K562 (cell line): ENCODE data around the gene BCL3. TPM values are rescaled to one million over a fixed set of nuclear protein-coding genes. Genes with fewer than 3 reads are reported as not detected.

ENCODE experiments used
- CTBP1 ChIP-seq: fragments of 450-650 bp; IDR thresholded peaks from 2 replicates; pipeline ENCODE4 v1.6.1; 2016; ENCODE audit warnings: borderline replicate concordance
- LARP7 ChIP-seq: fragments of 450-650 bp; IDR thresholded peaks from 2 replicates; pipeline ENCODE4 v1.6.1; 2016
- NR2C2 ChIP-seq, 2 experiments: fragments of 200-800 bp in 1 of 2; sonication (Bioruptor generic) in 1 of 2; sonication (generic) in 1 of 2; formaldehyde crosslinking in 1 of 2; IDR thresholded peaks; 2 replicates each; pipeline versions ENCODE4 v1.6.1 to v1.8.0; 2016 to 2022; ENCODE audit warnings: mild to moderate bottlenecking in 1 of 2, missing compliant biosample characterization in 1 of 2, missing genetic modification characterization in 1 of 2, missing genetic modification reagents in 1 of 2
- PTRF ChIP-seq: fragments of 450-650 bp; IDR thresholded peaks from 2 replicates; pipeline ENCODE4 v1.6.1; 2016; ENCODE audit warnings: mild to moderate bottlenecking, missing genetic modification characterization, missing compliant biosample characterization
- RBM15 ChIP-seq: fragments of 200-400 bp; formaldehyde crosslinking; IDR thresholded peaks from 2 replicates; pipeline ENCODE4 v1.6.1; 2018; ENCODE audit warnings: mild to moderate bottlenecking, low read length, moderate library complexity; ENCODE audit not compliant: insufficient read depth
- YY1 ChIP-seq, 3 experiments: IDR thresholded peaks; 2 replicates each; pipeline ENCODE4 v1.6.1; 2011; ENCODE audit warnings: low read length in 2 of 3, mild to moderate bottlenecking in 2 of 3, moderate library complexity in 2 of 3, borderline replicate concordance in 1 of 3, control low read depth in 1 of 3, low read depth in 1 of 3; ENCODE audit not compliant: insufficient read depth in 3 of 3, insufficient replicate concordance in 2 of 3, control insufficient read depth in 1 of 3, insufficient read length in 1 of 3; ENCODE audit errors: extremely low read depth in 1 of 3
- ZBTB17 ChIP-seq: fragments of 450-650 bp; formaldehyde crosslinking; IDR thresholded peaks from 2 replicates; pipeline ENCODE4 v1.4.0; 2020; ENCODE audit warnings: mild to moderate bottlenecking
- ZBTB7A ChIP-seq: IDR thresholded peaks from 2 replicates; pipeline ENCODE4 v1.6.1; 2011; ENCODE audit warnings: low read depth, mild to moderate bottlenecking, low read length, moderate library complexity, borderline replicate concordance; ENCODE audit not compliant: control insufficient read depth
- polyA plus RNA-seq, 8 experiments: library from polyadenylated mRNA; depleted of rRNA in 4 of 8; stranded (reverse) in 5 of 8; unstranded in 3 of 8; fragments of >200 nt; fragmentation: Nextera tagmentation in 2 of 8; fragmentation: Illumina TruSeq in 1 of 8; extraction: Ambion mirVana in 2 of 8; extraction: Trizol in 1 of 8; gene quantifications; 2 replicates each; pipeline versions ENCODE4 v1.2.1 to v1.2.3, GENCODE V29; 2011 to 2014; ENCODE audit warnings: inconsistent platforms in 1 of 8, missing spikeins in 1 of 8
- total RNA-seq, 7 experiments: library from RNA; depleted of rRNA in 6 of 7; stranded (reverse); fragments of >200 nt in 6 of 7; fragmentation: Illumina TruSeq in 2 of 7; extraction: Trizol in 2 of 7; gene quantifications; 2 replicates each; pipeline versions ENCODE4 v1.2.1 to v1.2.3, GENCODE V29; 2011 to 2021; ENCODE audit warnings: low replicate concordance in 1 of 7
- TF ChIP-seq, protein P1 (sequence below): fragments of 450-650 bp; IDR thresholded peaks from 2 replicates; pipeline ENCODE4 v1.6.1; 2016; ENCODE audit warnings: mild to moderate bottlenecking, moderate library complexity
- TF ChIP-seq, protein P2 (sequence below), 3 experiments: IDR thresholded peaks in 2 of 3; conservative IDR thresholded peaks in 1 of 3; 2 replicates each; pipeline ENCODE4 v1.5.1; 2011 to 2012; ENCODE audit warnings: low read length in 3 of 3, mild to moderate bottlenecking in 3 of 3, control low read depth in 2 of 3, improper control_type of control experiment in 1 of 3, inconsistent platforms in 1 of 3, low read depth in 1 of 3, mixed read lengths in 1 of 3, moderate library complexity in 1 of 3; ENCODE audit not compliant: insufficient read depth in 2 of 3
- TF ChIP-seq, protein P3 (sequence below): sonication (generic); formaldehyde crosslinking; IDR thresholded peaks from 2 replicates; pipeline ENCODE4 v1.8.1; 2023; ENCODE audit warnings: mild to moderate bottlenecking, missing genetic modification reagents

The BCL3 gene
- total and polyA plus RNA-seq, 9 of the 15 experiments (the other 6 are each of a cell fraction or from before 2014, with no cell fraction given), result 0.03 to 2.4 (median 0.50) TPM; not detected in 1

GRCh38 chr19:44800461-44800860, 52.0 kb downstream of the BCL3 start (continued):
- TF ChIP-seq, protein P1, sequence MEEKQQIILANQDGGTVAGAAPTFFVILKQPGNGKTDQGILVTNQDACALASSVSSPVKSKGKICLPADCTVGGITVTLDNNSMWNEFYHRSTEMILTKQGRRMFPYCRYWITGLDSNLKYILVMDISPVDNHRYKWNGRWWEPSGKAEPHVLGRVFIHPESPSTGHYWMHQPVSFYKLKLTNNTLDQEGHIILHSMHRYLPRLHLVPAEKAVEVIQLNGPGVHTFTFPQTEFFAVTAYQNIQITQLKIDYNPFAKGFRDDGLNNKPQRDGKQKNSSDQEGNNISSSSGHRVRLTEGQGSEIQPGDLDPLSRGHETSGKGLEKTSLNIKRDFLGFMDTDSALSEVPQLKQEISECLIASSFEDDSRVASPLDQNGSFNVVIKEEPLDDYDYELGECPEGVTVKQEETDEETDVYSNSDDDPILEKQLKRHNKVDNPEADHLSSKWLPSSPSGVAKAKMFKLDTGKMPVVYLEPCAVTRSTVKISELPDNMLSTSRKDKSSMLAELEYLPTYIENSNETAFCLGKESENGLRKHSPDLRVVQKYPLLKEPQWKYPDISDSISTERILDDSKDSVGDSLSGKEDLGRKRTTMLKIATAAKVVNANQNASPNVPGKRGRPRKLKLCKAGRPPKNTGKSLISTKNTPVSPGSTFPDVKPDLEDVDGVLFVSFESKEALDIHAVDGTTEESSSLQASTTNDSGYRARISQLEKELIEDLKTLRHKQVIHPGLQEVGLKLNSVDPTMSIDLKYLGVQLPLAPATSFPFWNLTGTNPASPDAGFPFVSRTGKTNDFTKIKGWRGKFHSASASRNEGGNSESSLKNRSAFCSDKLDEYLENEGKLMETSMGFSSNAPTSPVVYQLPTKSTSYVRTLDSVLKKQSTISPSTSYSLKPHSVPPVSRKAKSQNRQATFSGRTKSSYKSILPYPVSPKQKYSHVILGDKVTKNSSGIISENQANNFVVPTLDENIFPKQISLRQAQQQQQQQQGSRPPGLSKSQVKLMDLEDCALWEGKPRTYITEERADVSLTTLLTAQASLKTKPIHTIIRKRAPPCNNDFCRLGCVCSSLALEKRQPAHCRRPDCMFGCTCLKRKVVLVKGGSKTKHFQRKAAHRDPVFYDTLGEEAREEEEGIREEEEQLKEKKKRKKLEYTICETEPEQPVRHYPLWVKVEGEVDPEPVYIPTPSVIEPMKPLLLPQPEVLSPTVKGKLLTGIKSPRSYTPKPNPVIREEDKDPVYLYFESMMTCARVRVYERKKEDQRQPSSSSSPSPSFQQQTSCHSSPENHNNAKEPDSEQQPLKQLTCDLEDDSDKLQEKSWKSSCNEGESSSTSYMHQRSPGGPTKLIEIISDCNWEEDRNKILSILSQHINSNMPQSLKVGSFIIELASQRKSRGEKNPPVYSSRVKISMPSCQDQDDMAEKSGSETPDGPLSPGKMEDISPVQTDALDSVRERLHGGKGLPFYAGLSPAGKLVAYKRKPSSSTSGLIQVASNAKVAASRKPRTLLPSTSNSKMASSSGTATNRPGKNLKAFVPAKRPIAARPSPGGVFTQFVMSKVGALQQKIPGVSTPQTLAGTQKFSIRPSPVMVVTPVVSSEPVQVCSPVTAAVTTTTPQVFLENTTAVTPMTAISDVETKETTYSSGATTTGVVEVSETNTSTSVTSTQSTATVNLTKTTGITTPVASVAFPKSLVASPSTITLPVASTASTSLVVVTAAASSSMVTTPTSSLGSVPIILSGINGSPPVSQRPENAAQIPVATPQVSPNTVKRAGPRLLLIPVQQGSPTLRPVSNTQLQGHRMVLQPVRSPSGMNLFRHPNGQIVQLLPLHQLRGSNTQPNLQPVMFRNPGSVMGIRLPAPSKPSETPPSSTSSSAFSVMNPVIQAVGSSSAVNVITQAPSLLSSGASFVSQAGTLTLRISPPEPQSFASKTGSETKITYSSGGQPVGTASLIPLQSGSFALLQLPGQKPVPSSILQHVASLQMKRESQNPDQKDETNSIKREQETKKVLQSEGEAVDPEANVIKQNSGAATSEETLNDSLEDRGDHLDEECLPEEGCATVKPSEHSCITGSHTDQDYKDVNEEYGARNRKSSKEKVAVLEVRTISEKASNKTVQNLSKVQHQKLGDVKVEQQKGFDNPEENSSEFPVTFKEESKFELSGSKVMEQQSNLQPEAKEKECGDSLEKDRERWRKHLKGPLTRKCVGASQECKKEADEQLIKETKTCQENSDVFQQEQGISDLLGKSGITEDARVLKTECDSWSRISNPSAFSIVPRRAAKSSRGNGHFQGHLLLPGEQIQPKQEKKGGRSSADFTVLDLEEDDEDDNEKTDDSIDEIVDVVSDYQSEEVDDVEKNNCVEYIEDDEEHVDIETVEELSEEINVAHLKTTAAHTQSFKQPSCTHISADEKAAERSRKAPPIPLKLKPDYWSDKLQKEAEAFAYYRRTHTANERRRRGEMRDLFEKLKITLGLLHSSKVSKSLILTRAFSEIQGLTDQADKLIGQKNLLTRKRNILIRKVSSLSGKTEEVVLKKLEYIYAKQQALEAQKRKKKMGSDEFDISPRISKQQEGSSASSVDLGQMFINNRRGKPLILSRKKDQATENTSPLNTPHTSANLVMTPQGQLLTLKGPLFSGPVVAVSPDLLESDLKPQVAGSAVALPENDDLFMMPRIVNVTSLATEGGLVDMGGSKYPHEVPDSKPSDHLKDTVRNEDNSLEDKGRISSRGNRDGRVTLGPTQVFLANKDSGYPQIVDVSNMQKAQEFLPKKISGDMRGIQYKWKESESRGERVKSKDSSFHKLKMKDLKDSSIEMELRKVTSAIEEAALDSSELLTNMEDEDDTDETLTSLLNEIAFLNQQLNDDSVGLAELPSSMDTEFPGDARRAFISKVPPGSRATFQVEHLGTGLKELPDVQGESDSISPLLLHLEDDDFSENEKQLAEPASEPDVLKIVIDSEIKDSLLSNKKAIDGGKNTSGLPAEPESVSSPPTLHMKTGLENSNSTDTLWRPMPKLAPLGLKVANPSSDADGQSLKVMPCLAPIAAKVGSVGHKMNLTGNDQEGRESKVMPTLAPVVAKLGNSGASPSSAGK, result no peak
- no peak for TF ChIP-seq NR2C2 (CRISPR knock-in tag; IDR thresholded peaks at IDR 0.05)
- TF ChIP-seq NR2C2 (tag; IDR thresholded peaks at IDR 0.05), result no peak
- TF ChIP-seq, protein P2, sequence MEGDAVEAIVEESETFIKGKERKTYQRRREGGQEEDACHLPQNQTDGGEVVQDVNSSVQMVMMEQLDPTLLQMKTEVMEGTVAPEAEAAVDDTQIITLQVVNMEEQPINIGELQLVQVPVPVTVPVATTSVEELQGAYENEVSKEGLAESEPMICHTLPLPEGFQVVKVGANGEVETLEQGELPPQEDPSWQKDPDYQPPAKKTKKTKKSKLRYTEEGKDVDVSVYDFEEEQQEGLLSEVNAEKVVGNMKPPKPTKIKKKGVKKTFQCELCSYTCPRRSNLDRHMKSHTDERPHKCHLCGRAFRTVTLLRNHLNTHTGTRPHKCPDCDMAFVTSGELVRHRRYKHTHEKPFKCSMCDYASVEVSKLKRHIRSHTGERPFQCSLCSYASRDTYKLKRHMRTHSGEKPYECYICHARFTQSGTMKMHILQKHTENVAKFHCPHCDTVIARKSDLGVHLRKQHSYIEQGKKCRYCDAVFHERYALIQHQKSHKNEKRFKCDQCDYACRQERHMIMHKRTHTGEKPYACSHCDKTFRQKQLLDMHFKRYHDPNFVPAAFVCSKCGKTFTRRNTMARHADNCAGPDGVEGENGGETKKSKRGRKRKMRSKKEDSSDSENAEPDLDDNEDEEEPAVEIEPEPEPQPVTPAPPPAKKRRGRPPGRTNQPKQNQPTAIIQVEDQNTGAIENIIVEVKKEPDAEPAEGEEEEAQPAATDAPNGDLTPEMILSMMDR (IDR thresholded peaks at IDR 0.05 in 2 of 3, conservative IDR thresholded peaks at IDR 0.05 in 1 of 3; ENCODE audit: insufficient read depth in 2 of 3, low read depth in 1 of 3, low read length in 3 of 3), result peak; percentile 95 to 99 (median 99)
- no peak for TF ChIP-seq ZBTB17 (CRISPR knock-in tag)
- TF ChIP-seq YY1 (IDR thresholded peaks at IDR 0.05; ENCODE audit: borderline replicate concordance in 1 of 3, control insufficient read depth in 1 of 3, extremely low read depth in 1 of 3, insufficient read depth in 3 of 3, insufficient read length in 1 of 3, insufficient replicate concordance in 2 of 3, low read depth in 1 of 3, low read length in 2 of 3), result peak in 1 of 3 experiments; percentile 48
- no peak for TF ChIP-seq LARP7
- no peak for TF ChIP-seq RBM15
- no peak for TF ChIP-seq PTRF (tag)
- peak; percentile 42; the same call in 1 of the 2 replicates for TF ChIP-seq CTBP1
- peak; percentile 53 for TF ChIP-seq ZBTB7A
- TF ChIP-seq, protein P3, sequence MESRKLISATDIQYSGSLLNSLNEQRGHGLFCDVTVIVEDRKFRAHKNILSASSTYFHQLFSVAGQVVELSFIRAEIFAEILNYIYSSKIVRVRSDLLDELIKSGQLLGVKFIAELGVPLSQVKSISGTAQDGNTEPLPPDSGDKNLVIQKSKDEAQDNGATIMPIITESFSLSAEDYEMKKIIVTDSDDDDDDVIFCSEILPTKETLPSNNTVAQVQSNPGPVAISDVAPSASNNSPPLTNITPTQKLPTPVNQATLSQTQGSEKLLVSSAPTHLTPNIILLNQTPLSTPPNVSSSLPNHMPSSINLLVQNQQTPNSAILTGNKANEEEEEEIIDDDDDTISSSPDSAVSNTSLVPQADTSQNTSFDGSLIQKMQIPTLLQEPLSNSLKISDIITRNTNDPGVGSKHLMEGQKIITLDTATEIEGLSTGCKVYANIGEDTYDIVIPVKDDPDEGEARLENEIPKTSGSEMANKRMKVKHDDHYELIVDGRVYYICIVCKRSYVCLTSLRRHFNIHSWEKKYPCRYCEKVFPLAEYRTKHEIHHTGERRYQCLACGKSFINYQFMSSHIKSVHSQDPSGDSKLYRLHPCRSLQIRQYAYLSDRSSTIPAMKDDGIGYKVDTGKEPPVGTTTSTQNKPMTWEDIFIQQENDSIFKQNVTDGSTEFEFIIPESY (CRISPR knock-in tag), result 0 out of 2 replicates have a peak, but pooled peaks have one; percentile 38
